HFF-Myc (cell line): ENCODE results near the gene C20orf141.

ENCODE experiments used
- DNase-seq: peaks from one replicate; pipeline ENCODE4 v3.0.0-alpha.2; 2011; ENCODE audit warnings: low read depth; ENCODE audit errors: extremely low read depth
- H3K4me3 ChIP-seq: replicated peaks from 2 replicates; pipeline ENCODE4 v1.5.1; 2011; ENCODE audit warnings: low read depth, mild to moderate bottlenecking, control low read depth, low read length
- CTCF ChIP-seq: IDR thresholded peaks from 2 replicates; pipeline ENCODE4 v1.5.1; 2012; ENCODE audit warnings: mild to moderate bottlenecking, low read depth, low read length, control low read depth; ENCODE audit errors: missing control alignments

Gene C20orf141

DNA sequence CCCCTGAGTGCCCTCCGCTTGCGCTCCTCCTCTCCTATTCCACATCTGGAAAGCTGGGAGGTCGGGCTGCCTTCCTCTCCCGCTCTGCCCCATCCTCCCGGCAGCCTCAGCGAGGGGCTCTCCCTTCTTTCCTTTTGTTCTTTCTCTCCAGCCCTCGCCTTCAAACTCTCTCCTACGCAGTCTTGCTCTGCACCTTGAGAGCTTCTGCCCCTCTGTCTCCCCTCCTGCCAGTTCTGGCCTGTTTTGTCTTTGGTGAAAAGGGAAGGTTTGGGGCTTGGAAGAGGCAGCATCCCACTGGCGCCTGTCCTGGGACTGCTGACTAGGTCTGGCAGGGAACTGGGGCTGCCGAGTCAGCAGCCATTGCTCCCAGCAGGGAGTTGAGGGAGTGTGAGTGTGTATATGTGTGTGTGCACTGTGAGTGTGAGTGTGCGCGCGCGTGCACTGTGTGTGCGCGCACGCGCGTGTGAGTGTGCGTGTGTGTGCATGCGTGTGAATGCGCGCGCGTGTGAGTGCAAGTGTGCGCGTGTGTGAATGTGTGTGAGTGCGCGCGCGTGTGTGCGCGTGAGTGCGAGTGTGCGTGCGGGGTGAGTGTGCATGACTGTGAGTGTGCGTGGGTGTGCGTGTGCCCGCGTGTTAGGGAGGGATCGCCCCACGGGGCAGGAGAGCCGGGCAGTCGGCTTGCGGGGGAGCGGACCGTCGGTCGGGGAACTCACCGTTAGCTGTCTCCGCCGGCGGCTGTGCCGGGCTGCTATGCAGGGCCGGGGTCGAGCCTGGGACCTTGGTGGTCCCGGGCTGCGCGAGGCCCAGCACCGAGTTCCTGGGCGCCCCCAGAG is 14.9 kb upstream of the C20orf141 start:
- no peak for DNase-seq
- peak overlapping the region; percentile 45 for H3K4me3 ChIP-seq
- no peak for TF ChIP-seq CTCF

GRCh38 chr20:2800521-2801285 is 14.1 kb upstream of the C20orf141 start, which contains the start of gene CPXM1:
Gene CPXM1, minus strand, starts transcription at chr20:2800627. Its CDS starts 55 bp downstream, at chr20:2800572.
- H3K4me3 ChIP-seq = peak within 1 kb of the TSS; percentile 45
- TF ChIP-seq CTCF = no peak
- no peak for DNase-seq

- H3K4me3 ChIP-seq = no peak overlapping the region; the same call in 1 of the 2 replicates
- TF ChIP-seq CTCF = no peak
- no peak for DNase-seq
Measured at GRCh38 chr20:2801286-2801728, 13.5 kb upstream of the C20orf141 start.

GRCh38 chr20:2804041-2804828 is 10.6 kb upstream of the C20orf141 start:
- TF ChIP-seq CTCF = no peak
- DNase-seq = no peak
- no peak overlapping the region for H3K4me3 ChIP-seq

DNA sequence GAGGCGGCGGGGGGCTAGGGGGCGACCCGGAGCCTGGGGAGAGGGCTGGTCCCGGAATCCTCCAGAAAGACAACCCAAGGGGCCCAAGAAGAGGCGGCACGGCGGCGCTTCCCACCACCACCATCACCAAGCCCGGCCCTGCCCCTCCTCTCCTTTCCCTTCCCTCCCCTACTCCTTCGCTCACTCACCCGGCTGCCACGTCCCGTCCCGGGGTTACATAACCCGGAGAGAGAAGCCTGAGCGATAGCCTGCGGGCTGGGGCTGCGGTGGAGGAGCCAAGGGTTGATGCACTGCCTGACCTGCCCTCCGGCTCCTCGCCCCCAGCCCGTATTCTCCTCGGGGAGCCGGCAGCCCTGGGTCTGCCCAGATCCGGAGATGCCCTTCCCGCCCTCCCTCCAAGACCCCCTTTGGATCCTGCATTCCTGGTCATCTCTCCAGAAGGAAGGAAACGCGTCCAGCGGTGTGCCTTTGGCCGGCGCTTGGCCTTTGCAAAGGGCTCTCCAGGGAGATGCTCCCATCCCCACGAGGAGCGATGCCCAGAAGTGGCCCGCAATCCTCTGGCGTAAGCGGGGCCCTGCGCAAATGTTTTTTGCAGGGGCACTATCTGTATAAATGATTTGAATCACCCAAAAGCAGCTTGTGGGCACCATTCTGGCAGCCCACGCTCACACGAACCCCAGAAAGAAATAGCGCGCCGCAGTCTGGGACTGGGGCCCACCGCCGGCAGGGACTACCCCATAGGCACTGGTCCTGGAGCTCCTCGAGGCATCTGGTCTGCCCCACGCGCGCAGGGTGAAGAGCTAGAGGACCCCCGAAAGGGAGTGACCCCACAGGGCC is 9.7 kb upstream of the C20orf141 start:
- TF ChIP-seq CTCF = no peak
- no peak overlapping the region for H3K4me3 ChIP-seq

More for the DNA sequence above, 9.7 kb upstream of the C20orf141 start:
- no peak for DNase-seq
